ENCODE measurements around the gene NUDT1.
A peak's percentile ranks its signal among the peaks of the same experiment; 100 is the strongest.
"Not testable (repeated sequence)": the region's sequence is repeated elsewhere in the genome, so short reads cannot be mapped to it uniquely, and the experiment has no call there.

The NUDT1 gene

DNA sequence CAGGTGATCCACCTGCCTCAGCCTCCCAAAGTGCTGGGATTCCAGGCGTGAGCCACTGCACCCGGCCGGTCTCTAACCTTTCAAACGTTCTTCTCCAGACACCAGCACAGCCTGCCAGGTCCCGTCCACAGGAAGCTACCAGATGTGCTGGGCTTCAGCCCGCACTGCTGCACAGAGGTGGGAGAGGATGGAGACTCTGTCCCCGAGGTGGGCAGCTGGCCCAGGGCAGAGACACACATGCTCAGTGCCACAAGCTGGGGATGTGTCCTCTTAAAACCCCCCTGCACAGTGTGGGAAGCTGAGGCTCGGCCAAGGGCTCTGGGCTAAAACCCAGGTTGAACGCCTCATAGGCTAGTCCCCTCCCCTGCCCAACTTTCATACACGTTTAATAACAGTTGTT is 9.4 kb downstream of the NUDT1 start:
- no peak for DNase-seq

DNA sequence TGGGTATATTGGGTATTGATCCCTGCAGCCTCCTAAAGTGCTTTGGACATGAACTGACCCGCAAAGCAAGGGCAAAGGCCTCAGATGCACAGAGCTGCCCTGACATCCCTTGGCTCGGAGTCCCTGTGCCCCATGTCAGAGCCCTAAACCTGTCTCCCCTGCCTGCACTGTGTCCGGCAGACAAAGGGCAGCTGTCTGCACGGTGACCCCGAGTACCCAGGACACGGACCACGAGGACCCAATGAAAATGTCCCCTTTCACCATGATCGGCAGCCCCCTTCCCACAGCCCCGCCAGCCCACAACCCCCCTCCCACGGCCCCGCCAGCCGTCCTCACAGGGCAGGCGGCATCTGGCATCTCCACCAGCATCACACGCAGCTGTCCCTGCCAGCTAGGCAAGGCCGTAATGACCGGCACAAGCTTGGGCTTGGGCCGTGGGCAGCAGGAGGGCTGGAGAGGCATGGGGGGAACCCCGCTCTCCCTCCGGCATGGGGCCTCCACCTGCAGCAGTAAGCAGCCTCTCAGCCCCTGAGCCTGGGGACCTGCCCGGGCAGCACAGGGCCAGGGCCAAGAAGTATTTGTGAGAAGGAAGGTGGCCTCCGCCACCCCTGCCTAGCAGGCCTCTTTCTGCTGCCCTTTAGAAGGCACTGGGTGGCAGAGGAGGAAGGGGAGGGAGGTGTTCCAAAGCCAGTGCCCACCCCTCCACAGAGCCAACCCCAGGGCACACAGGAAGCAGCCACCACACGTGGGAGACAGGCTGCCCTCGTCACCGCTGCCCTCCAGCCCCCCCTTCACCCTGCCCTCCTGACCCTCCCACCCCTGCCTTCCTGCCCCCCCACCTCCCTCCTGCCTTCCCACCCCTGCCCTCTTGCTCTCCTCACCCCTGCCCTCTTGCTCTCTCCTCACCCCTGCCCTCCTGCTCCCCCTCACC is 10.1 kb downstream of the NUDT1 start:
- DNase-seq: no peak

DNA sequence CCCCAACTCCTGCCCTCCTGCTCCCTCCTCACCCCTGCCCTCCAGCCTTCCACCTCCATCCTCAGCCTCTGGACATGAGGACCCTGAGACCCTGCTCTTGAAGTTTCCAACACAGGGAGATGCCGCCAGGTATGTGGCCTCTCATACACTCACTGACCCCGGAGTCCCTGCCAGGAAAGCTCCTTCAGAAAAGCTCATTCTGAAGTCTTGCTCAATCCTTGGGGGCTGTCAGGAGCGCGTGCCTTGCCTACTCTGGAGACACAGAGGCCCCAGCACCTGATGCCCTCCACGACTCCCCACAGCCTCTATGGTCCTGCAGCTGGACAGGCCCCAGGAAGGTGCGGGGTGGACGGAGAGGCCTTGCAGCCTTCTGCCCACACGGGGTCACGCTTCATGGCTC is 11.0 kb downstream of the NUDT1 start:
- no peak for DNase-seq

DNA sequence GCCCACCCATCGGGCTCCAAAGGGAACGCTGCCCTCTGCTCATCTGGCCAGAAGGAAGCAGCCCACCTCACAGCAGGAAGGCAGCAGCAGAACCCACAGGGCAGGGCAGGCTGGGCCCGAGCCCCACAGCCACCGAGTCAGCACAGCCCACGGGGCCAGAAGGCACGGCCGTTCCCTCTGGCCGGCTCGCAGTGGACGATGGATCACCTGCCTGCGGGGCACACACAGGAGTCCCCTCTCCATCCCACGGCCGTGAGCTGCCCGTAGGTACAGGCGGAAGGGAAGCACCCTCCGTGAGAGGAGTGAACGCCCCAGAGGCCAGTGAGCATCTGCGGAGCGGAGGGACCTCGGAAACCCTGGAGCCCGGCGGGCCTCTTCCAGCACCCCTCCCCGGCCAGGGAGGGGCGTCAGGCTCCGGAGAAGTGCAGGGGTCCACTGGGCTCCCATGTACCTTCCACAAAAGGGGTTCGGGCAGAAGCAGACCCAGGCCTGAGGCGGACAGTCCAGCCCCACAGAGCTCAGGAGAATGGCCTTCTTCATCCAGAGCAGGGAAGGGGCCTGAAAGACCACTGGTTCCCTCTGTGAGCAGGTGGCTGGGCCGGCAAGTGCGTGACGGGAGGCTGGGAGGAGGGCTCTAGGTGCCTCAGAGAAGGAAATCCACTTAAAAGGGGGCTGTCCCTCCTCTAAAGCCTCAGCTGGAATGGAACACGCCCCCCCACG is 11.7 kb downstream of the NUDT1 start:
- no peak for DNase-seq

DNA sequence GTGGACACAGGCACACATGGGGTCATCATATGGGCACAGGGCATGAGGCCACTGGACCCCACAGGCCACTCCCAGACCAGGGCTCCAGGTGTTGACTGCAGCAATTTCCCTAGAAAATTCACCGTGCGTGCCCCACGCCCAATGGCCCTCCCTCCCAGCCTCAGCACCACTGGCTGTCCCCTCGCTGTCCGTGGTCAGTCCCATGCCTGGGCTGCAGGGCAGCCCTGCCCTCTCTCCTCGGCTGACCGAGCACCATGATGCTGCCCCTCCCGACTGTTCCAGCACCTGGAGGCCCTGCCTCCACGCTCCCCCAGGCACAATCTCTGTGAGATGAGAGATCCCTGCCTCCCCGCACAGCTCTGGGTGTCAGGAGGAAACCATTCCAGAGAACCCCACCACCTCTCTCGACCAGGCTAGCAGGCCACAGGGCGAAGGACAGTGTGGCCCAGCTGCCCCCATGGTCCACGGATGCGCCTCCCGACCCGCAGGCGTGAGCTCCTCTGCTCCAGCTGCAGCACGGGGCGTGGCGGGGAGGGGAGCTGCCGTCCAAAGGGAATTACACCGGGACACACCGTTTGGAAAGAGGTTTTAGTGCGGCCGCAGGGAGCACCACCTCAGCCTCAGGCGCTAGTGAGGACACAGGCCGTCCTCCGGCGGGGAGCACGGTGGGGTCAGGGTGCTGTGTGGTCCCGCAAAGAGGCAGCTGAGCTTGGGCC is 12.6 kb downstream of the NUDT1 start:
- DNase-seq: no peak

DNA sequence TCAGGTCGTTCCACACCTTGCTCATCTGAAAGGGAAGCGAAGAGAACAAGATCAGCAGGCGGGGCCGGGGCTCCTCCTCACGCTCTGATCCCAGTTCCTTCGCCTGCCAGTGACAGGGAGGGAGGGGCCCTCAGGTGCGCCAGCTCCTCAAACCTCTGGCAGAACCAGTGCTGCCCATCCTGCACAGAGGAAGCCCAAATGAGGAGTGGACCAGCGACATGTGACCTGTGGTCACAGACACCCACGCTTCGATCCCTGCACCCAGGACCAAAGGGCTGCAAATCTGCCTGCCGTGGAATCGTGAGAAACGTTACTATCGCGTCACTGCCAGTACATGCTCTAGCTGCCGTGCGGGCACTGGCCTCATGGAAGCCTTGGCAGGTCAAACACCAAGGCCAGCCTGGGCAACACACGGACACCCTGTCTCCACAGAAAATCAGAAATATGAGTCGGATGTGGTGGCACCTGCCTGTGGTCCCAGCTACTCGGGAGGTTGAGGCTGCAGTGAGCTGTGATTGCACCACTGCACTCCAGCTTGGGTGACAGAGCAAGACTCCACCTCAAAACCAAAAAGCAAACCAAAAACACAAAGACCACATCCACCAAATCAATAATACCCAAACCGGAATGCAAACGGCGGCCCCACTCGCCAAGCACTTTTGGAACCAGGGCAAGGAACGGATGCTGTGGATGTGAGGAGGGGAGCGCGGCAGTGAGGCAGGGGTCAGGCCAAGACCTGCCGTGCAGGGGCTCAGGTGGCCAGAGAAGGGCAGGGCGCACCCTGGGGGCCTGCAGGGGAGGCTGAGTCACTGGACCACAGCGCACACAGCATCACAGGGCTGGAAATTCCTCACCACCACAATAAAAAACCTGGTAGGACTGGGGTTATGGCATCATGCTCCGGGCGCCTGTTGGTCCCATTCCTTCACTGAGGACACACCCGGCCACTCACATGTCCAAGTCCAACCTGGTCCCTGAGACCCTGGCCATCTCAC is 13.4 kb downstream of the NUDT1 start:
- no peak for DNase-seq

DNA sequence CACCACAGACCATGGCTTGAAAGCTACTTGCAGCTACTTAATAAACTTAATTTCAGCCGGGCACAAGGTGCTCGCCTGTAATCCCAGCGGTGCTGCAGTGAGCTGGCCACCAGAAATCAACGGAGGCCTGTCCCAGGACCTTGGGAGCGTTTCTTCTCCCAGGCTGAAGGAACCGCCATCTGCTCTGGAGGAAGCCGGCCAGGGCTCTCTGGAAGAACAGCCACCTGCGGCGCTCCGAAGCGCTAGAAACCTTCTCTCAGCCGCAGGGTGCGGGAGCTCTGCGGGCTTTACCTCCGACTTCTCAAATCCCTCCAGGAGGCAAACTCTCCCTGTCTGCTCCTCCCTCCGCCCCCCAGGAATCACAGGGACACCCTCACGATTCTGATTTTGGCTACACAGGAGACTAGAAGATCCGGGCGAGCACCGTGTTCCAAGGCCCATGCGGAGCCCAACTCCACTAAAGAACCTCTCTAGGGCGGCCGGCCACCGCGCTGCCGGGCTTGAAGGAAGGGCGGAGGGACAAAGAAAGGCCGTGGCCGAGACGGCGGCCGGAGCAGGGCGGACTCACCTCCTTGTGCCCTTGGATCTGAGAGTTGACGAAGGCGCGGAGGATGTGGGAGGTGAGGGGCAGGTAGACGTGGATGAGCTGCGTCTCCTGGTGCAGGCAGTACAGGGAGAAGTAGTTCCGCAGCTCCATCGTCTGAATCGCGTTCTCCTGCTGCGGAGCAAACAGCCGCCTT is 14.4 kb downstream of the NUDT1 start:
- no peak for DNase-seq

DNA sequence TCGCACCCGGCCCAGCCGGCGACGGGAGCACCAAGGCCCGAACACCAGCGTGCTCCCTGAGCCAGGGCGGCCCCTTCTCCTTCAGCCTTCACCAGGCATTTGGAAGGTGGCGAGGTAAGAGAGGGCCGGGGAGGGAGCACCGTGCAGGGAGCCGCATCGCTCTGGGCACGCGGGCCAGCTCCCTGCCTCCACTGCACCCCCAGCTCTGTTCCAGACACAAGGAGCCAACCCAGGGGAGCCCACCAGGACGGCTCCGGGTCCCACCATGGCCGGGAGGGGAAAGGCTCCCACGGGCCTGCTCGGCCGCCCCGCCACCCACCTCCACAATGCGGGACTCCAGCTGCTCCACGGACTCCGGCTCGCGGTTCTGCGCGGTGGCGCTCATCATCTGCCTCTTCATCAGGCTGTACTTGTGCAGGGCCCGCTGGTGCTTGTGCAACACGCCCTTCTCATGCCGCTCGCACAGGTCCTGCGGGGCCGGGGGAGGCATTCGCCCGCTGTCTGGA is 15.1 kb downstream of the NUDT1 start:
- DNase-seq: no peak

DNA sequence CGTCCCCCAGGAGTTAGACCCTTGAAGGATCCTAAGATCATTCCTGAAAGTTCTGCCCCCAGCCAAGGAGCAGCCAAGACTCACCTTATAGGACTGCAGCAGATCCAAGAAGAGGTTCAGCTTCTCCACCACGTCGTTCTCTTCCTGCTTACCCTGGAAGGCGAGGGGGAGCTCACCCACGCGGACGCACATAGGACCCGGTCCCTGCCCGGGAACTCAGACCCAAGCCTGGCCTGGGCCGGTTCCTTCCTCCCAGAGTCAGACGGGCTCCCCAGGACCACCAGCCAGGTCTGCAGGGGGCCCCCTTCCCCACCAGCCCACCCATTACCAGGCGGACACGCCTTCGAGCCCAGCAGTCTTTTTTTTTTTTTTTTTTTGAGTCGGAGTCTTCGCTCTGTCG is 15.6 kb downstream of the NUDT1 start:
- DNase-seq: no peak

DNA sequence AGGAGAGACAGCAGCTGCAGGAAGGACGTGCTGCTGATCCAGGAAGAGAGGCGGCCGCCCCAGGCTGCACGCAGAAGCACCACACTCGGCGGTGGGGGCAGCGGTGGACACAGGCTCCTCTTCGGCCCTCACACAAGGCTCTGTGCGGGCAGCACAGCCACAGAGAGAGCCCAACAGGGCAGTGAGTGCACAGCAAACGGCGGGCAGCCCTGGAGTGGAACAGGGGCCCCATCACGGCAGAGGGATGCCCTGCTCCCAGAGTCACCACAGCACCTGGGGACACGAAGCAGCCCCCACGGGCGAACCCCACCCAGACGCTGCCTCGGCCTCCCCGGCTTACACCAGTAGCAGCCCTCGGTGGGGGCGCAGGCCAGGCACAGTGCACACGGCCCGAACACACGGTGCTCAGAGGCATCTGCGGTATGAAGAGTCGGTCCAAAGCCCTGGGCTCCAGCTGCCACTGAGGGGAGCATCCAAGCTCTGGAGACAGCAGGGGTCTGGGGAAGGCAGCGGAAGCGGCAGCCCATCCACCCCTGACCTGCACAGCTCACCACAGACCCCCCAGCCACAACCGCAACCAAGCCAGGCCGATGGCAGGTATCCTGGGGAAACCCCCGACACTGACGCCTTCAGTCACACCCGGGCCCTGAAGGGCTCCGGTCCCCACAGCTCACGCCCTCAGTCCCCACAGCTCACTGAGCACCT is 16.8 kb downstream of the NUDT1 start:
- DNase-seq: no peak

DNA sequence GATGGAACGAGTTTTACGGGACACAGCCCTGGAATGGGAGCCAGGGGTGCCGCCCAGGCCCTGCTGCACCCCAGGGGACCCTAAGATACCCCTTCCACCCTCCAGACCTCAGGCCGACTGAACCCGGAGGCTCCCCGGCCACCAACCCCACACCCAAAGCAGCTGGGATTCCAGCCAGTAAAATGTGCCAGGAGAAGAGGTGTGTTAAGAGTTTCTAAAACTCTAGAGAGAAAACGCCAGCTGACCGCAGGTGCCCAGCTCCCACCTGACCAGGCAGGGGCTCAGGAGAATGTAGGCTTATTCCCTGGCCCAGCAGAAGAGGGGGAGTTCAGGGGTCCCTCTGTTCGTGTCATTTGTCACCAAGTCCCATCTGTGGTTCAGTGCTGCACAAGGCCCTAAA is 17.5 kb downstream of the NUDT1 start:
- DNase-seq: no peak

DNA sequence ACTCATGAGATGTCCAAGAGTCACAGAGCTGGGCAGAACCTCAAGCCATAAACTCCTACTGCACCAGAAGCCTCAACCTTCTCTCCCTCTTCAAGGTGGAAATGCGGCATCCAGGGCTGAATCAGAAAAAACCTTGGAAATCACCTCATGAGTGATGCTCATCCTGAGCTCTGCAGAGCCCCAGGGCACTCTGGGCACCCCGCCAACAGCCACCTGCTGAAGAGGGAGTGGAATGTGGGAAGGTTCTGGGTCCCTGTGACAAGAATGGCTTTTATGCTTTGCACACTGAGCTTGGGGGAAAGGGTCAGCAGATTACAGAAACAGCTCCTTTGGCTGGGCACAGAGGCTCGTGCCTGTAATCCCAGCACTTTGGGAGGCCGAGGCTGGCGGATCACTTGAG is 18.8 kb downstream of the NUDT1 start:
- no peak for DNase-seq

DNA sequence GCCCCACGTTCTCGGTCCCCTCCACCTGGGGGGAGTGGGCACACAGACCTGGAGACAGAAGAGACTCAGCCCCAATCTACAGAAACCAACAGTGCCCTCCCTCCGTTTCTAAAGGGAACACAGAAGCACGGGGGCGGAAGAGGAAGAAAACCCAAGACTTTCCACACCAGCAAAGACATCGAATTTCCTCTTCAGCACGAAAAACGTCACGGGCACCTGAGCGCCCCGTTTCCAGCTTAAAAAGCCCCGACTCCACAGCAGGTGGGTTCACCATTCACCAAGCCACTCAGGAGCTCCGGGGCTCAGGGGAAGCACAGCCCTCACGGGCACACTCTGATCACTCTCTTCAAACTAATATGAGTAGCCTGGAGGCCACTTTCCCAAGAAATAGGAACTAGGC is 19.6 kb downstream of the NUDT1 start:
- peak; percentile 23 to 25 for DNase-seq

DNA sequence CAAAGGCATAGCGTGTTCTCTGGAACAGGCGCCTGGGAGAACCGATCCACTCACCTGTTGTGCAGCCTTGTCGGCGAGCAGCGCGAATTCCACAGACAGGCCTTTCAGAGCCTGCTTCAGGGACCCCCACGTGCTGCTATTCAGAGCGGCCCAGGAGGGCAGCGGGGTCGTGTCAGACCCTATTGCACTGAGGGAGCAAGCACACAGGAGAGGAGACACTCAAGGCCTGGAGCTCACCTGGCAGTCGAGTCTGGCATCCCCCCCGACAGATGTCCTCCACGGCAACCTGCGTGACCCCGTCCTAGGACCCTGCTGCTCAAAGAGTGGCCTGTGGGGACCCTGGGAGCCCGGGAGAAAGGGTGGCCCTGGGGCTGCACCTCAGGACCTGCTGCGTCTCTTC is 21.1 kb downstream of the NUDT1 start:
- DNase-seq: no peak

DNA sequence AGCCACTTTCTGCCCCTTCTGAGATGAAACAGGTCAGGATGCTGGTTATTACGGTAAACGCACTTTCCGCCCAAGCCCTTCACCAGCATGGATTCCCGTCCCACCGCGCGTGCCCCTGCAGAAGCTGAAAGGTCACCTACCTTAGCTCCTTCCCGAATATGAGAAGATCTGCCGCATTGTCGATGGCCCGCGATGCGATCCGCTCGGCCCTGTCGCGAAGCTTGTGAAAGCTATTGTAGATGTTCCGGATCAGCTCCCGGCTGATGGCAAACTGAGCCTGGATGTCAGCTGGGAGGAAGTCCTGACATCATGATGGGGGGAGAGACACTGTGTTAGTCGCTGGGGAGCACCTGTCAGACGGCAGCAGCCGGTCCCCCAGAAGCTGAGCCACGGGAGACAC is 22.1 kb downstream of the NUDT1 start:
- no peak for DNase-seq

DNA sequence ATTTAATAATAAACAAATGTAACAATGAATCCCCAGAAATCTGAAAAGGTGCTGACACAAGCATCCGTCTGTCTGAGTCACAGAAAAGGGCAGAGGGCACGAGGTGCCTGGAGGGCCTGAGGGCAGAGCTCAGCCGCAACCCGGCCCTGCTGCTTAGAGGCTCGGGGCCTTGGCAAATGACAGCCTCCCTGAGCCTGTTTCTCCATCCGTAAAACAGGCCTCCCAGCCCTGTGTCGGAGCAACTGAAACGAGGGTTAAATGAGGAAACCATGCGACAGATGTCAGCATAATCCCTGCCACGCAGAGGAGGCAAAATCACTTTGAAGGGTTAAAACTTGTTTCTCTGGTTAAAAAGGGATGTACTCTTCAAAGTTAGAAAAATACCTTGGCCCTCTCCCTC is 24.9 kb downstream of the NUDT1 start:
- DNase-seq: no peak

DNA sequence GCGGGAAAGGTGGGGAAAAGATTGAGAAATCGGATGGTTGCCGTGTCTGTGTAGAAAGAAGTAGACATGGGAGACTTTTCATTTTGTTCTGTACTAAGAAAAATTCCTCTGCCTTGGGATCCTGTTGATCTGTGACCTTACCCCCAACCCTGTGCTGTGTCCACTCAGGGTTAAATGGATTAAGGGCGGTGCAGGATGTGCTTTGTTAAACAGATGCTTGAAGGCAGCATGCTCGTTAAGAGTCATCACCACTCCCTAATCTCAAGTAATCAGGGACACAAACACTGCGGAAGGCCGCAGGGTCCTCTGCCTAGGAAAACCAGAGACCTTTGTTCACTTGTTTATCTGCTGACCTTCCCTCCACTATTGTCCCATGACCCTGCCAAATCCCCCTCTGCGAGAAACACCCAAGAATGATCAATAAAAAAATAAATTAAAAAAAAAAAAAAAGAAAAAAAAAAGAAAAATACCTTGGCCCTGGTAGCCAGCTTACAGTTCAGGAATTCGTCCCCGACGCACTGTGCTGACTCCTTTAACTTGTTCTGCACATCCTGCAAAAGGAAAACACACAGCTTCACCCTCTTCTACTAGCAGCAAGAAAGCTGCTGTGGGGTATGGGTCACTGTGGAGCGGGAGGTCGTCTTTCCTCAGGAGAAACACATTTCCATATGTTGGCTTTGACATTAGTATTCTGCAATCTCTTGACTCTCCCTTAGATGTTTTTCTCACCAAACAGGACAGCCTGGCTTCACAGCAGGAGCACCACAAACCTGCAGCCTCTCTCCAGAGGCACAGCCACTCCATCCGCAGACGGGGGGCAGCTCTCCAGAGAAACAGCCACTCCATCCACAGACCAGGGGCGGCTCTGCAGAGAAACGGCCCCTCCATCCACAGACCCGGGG is 27.3 kb downstream of the NUDT1 start:
- DNase-seq: not testable (repeated sequence)

DNA sequence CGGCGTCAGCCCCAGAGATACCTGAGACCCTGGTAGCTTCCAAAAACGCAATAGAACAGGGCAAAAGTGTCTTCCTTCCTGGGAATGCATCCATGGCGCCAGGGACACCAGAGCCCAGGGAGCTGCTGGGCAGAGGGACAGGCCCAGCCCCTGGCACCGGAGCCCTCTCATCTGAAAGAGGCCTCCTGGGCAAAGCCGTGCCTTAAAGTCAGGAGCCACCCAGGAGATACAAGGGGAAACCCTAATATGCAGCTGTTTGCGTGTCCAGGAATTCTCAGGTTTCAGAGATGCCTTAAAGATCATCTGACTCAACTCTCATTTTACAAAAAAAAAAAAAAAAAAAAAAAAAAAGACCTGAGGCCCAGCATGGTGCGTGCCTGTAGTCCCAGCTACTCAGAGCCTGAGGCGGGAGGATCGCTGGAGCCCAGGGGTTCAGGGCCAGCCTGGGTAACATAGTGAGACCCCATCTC is 28.0 kb downstream of the NUDT1 start:
- DNase-seq: no peak

DNA sequence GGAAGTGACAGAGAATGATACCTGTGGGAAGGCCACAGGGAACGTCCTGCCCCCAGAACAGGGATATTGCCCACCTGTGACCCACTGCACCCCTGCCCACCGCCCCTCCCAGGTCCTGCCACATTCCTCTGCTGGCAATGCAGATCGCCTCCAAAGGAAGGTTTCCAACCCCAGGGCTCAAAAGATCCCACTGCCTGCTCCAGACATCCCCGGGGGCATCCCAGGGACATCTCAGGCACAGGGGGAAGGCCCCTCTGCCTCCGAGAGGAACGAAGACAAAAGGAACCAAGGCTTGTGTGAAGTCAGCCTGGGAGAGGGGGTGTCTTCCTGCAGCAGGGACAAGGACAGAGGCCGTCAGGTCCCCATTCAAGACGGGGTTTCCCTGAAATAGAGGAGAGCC is 28.5 kb downstream of the NUDT1 start:
- no peak for DNase-seq
